Measurements from ENCODE around the gene LGALS8. TPM values are rescaled to one million over a fixed set of nuclear protein-coding genes. Genes with fewer than 3 reads are reported as not detected.

Gene LGALS8
- total RNA-seq, 1 experiment from 2014 or later, result 25.1 TPM

DNA sequence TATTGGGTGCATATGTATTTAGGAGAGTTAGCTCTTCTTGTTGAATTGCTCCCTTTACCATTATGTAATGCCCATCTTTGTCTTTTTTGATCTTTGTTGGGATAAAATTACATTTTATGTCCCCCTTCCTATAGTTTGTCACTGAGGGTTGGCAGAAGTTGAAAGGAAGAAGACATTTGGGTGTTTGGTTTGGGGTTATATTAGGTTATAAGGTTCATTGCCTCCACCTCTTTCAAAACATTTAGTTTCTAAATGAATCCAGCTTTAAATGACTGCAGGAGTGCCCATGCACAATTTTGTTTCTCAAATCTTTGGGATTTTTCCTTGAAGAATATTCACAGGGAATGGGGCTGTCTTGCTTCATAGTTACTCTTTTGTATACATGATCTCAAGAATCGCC, 14.6 kb upstream of the LGALS8 start:
- no peak for DNase-seq (ENCODE audit: low spot score)

- no peak for DNase-seq (ENCODE audit: low spot score)
Observed at GRCh38 chr1:236509647-236510401, 14.0 kb upstream of the LGALS8 start.

DNA sequence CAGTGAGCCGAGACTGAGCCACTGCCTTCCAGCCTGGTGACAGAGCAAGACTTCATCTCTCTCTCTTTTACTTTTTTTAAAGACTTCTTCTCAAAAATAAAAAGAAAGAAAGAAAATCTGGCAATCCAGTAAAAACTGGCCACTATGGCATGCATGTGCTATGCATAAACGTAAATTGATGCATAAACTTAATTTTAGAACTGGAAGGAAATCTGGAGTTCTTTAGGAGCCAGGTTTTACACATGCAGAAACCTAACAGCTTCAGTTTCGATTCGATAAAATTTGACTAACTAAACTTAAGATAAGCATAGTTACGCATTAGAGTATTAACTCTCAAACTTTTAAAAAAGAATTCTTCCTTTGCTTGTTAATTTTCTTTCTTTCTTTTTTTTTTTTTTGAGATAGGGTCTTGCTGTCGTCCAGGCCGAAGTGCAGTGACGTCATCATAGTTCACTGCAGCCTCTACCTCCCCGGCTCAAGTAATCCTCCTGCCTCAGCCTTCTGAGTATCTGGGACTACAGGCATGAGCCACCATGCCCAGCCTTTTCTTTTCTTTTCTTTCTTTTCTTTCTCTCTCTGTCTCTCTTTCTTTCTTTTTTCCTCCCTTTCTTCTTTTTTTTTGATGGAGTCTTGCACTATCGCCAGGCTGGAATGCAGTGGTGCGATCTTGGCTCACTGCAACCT, 11.9 kb upstream of the LGALS8 start:
- DNase-seq (ENCODE audit: low spot score), result no peak

DNA sequence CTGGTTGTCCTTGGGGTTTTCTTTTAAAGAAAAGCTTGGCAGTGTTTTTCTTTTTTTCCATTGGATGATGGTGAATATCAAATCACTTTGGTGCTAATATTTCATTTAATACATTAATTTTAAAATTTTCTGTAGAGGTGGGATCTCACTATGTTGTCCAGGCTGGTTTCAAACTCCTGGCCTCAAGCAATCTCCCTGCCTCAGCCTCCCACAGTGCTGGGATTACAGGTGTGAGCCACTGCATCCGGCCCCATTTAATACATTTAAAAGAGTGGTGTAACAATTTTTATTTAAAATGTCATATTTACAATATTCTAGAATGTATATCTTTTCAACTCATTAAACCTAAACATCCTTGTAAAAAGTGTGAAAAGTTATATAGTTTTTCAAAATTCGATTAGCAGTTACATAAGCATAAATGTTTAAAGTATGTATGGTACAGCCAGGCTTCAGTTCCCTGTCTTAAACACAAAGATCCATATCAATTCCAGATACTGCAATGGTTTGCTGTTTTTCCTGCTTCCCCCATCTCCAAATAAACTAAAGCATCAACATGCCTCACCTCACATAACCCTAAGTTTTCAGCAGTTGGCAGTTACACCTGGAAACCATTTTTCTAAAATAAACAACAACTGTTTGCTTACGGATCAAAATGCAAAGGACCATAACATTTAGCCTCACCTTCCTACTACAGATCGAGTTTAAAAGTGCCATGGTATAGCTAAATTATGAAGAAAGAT, 8.9 kb upstream of the LGALS8 start:
- DNase-seq (ENCODE audit: low spot score), result peak; percentile 31

DNA sequence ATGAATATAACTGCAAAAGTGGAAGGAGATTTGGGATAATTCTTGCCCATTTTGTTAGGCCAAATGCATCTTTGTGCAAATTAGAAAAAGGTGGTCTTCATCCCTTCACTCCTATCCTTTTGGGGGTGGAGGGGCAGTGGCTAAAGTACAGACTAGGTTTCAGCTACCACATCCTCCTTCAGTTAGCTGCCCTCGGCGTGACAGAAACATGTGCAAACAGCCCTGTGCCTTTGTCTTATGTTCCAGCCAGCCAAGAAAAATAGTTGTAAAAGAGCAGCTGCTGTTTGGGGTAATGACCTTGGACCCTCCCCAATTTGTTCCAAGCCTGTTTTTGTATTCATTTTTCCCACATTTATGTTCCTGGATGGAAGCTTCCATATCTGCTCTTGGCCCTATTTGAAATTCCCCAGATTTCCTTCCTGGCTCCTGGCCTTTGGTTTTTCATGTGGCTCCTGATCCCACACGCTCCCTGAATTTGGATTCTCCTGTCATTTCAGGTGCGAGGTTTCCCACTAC, 8.3 kb upstream of the LGALS8 start:
- DNase-seq (ENCODE audit: low spot score), result no peak

- DNase-seq (ENCODE audit: low spot score), result peak; percentile 72
Observed at GRCh38 chr1:236516929-236517704, 6.7 kb upstream of the LGALS8 start.

- DNase-seq (ENCODE audit: low spot score), result no peak
Observed at GRCh38 chr1:236518322-236518721, 5.5 kb upstream of the LGALS8 start.

- DNase-seq (ENCODE audit: low spot score), result no peak
Observed at GRCh38 chr1:236520445-236521005, 3.3 kb upstream of the LGALS8 start.

DNA sequence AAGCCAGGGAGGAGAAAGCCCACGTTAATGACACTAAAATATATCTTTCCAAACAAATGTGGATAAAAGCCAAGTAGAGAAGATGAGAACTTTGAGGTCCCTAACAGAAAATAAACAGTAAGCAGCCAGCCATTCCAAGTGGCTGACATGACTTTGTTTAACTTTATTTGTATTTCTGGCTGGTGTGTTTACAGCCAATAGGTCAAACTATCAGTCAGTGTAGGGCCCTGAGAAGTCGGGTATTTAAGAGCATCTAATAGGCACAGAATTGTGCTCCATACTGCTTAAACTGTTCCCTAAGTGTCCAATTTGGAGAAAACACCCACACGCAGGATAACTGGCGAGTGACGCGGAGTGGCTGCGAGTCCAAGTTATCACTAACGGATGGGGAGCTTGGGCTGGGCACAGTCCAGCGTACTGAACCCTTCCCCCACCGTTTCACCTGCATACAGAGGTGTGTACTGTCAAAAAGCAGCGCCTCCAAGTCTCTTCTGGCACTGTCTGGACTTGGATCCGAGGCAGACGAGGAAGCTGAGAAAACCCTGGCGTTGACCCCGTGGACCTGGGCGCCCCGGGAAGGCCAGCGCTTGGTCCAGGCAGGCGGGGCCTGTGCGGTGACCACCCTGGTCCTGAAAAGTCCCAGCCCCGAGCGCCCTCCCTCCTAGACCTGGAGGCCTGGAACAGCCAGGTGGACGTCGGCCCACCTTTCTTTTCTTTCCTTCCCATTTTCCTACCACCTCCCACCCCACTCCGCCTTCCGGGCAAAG, 662 bp upstream of the LGALS8 start:
- DNase-seq (ENCODE audit: low spot score), result peak; percentile 59

- DNase-seq (ENCODE audit: low spot score), result peak; percentile 72
Observed at GRCh38 chr1:236524142-236524894, 536 bp downstream of the LGALS8 start.

DNA sequence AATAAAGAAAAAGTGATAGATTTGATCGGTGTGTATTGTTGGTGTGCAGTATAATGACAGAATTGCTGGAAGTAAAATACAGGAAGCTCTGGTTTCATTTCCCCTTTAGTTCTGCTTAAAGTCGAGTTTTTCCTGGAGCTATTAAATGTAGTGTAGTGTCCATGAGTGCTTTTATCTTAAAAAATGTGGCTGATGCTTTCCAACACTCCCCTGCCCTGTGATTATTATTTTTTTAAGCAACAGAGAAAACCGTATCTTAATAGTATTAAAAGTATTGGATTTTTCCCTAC, 1.1 kb downstream of the LGALS8 start:
- no peak for DNase-seq (ENCODE audit: low spot score)

DNA sequence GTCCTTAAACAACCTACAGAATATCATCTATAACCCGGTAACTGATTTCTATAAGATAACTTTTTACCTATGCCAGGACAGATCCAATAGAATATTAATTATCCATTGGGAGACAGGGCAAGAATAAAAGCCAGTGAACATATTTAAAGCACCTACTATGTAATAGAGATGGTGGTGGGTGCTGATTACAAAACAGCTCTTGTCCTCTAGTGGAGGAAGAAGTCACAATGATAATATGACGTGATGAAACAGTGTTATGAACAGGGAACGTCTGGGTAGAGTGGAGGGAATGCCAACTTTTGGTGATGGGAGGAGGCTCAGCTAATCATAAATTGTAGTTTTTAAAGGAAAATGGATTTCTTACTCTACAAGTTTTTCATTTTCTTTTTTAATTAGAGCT, 2.3 kb downstream of the LGALS8 start:
- no peak for DNase-seq (ENCODE audit: low spot score)

DNA sequence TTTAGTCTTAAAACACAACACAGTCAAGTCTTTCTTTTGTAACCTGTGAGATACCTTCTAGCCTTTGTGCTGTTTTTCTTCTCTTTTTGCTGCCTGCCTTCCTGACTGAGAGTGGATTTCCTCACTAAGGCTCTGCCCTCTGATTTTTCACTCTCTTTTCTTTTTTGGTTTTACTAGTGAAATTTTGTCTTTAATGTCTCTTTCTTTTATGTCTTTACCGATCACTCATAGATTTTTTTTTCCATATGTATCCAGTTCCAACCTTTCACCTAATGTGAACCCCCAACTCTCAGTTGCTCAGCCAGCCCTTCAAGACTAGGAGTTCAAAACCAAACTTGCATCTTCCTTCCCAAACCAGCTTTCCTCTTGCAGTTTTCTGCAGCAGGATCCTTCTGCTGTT, 6.5 kb downstream of the LGALS8 start:
- no peak for DNase-seq (ENCODE audit: low spot score)

- no peak for DNase-seq (ENCODE audit: low spot score)
Observed at GRCh38 chr1:236530959-236531358, 7.2 kb downstream of the LGALS8 start.

- no peak for DNase-seq (ENCODE audit: low spot score)
Observed at GRCh38 chr1:236532850-236533249, 9.1 kb downstream of the LGALS8 start.

- DNase-seq (ENCODE audit: low spot score), result no peak
Observed at GRCh38 chr1:236534151-236534651, 10.4 kb downstream of the LGALS8 start.

GRCh38 chr1:236535190-236535589, 11.4 kb downstream of the LGALS8 start:
- no peak for DNase-seq (ENCODE audit: low spot score)

DNA sequence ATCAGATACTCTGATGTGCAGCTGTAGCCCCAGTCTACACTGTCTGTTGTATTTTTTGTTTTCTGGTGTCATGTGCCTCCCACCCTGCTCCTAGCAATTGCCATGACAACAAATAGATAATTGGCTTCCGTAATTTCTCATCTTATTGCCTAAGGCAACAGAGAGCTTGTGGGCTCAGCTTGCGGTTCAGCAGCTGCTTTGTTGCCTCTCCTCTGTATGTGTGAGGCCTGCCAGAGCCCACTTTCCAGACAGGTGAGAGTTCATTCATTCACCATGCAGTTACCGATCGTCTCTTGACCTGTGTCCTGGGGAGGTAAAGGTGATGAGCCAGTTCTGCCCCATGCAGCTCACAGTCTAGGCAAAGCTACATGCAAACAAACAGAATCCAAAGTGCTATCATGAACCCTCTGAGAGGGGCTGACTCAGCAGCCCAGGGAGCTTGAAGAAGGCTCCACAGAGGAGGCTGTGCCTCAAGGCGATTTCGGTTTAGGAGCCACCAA, 11.9 kb downstream of the LGALS8 start:
- DNase-seq (ENCODE audit: low spot score), result no peak

DNA sequence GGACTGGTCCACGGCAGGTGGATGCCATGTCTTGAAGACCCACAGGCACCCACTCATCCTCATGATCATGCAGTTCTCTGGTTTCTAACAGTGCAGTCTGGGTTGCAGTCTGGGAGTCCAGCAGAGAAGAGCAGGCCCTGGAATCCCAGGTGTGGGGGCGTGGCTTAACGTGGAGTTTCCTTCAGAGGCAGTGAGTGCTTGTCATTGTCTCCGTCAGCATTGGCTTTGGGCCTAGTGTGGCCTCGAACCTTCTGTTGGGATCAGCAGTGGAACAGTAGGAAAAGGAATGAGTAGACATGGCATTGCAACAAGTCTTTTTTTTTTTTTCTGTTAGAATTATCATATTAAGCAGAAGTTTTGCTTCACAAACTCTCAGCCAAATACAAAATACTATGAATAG, 12.8 kb downstream of the LGALS8 start:
- DNase-seq (ENCODE audit: low spot score), result no peak
